GM12891 (cell line): ENCODE measurements around the gene CYP26C1.

Experiments
- PAX5 ChIP-seq: IDR thresholded peaks from 2 replicates; pipeline ENCODE4 v1.6.1; 2011; ENCODE audit warnings: low read length, moderate library complexity, mild to moderate bottlenecking; ENCODE audit not compliant: insufficient read depth, severe bottlenecking
- POLR2A ChIP-seq: IDR thresholded peaks from 2 replicates; pipeline ENCODE4 v1.6.1; 2011; ENCODE audit warnings: low read depth, low read length, control low read depth
- POLR2AphosphoS5 ChIP-seq: IDR thresholded peaks from 2 replicates; pipeline ENCODE4 v1.6.1; 2011; ENCODE audit warnings: low read depth, low read length, control low read depth
- POU2F2 ChIP-seq: IDR thresholded peaks from 2 replicates; pipeline ENCODE4 v1.6.1; 2011; ENCODE audit warnings: low read depth, mild to moderate bottlenecking, control low read depth, low read length, moderate library complexity
- SPI1 ChIP-seq: IDR thresholded peaks from 2 replicates; pipeline ENCODE4 v1.6.1; 2011; ENCODE audit warnings: low read depth, low read length, control low read depth
- TAF1 ChIP-seq: IDR thresholded peaks from 2 replicates; pipeline ENCODE4 v1.6.1; 2011; ENCODE audit warnings: low read depth, low read length, control low read depth

GRCh38 chr10:93091960-93092359 lies 31.4 kb downstream of the CYP26C1 start:
- no peak for TF ChIP-seq POLR2A
- no peak for TF ChIP-seq TAF1
- TF ChIP-seq POLR2AphosphoS5, result no peak
- TF ChIP-seq SPI1, result no peak
- TF ChIP-seq PAX5, result no peak
- TF ChIP-seq POU2F2, result no peak
